Activated naive CD8-positive, alpha-beta T cell treated with anti-CD3 and anti-CD28 coated beads, Interleukin-2, amount 10 ng/mL, durations not matched to agents 7 days and 5 days (primary cell): ENCODE data around the gene SGPP2. TPM values are rescaled to one million over a fixed set of nuclear protein-coding genes. Genes with fewer than 3 reads are reported as not detected.

Experiments used
- ATAC-seq: fragments of 150-1000 bp; cut with Tn5 transposase; one replicate; pipeline ENCODE4 v1.10.0; 2021; ENCODE audit warnings: low read depth, moderate library complexity
- POLR2A ChIA-PET: fragments of 350-600 bp; sonication (Branson Sonifier 250); formaldehyde crosslinking; loops from one replicate; lab custom pipeline; 2021; ENCODE audit warnings: antibody characterized with exemption; lab: Charles Lee
- DNase-seq: peaks from one replicate; pipeline ENCODE4 v3.0.0; 2021
- H3K27ac Mint-ChIP-seq: one replicate; pipeline ENCODE4 v1.8.0; 2022; ENCODE audit warnings: mild to moderate bottlenecking, mixed read lengths
- H3K27me3 Mint-ChIP-seq: one replicate; pipeline ENCODE4 v1.8.0; 2022; ENCODE audit warnings: mild to moderate bottlenecking, moderate library complexity, mixed read lengths
- H3K36me3 Mint-ChIP-seq: one replicate; pipeline ENCODE4 v1.8.0; 2021; ENCODE audit warnings: mild to moderate bottlenecking, mixed read lengths
- H3K4me1 Mint-ChIP-seq: one replicate; pipeline ENCODE4 v1.8.0; 2021; ENCODE audit warnings: mixed read lengths
- H3K4me3 Mint-ChIP-seq: one replicate; pipeline ENCODE4 v1.8.0; 2022; ENCODE audit warnings: mild to moderate bottlenecking, moderate library complexity, mixed read lengths
- H3K9me3 Mint-ChIP-seq: one replicate; pipeline ENCODE4 v1.8.0; 2021; ENCODE audit warnings: mixed read lengths
- total RNA-seq, 2 experiments: library from RNA; stranded (reverse); gene quantifications; one replicate each; pipeline ENCODE4 v1.2.3, GENCODE V29; 2021

SGPP2 gene
- total RNA-seq, 2 experiments from 2014 or later, result 0.89 to 1.2 TPM

GRCh38 chr2:222499226-222499625 is 74.9 kb downstream of the SGPP2 start:
- no peaks in the 10 kb centered on the region for H3K9me3 Mint-ChIP-seq
- ATAC-seq (no peak), DNase-seq (no peak)
- H3K27me3 Mint-ChIP-seq, result peaks cover 3% of the 10 kb centered on the region
- H3K4me3 Mint-ChIP-seq, result no peak overlapping the region
- H3K27ac Mint-ChIP-seq, result no peak overlapping the region
- no peaks in the 10 kb centered on the region for H3K4me1 Mint-ChIP-seq
- POLR2A ChIA-PET, result no interaction called here
- no peaks in the 10 kb centered on the region for H3K36me3 Mint-ChIP-seq

- POLR2A ChIA-PET, result no interaction called here
- Mint-ChIP-seq H3K4me1 (peaks cover 7% of the 10 kb centered on the region), H3K9me3 (no peaks in the 10 kb centered on the region), H3K36me3 (peaks cover 2% of the 10 kb centered on the region), H3K27ac (no peak overlapping the region), H3K4me3 (no peak overlapping the region), H3K27me3 (peaks cover 10% of the 10 kb centered on the region)
- DNase-seq (no peak), ATAC-seq (no peak)
Measured at GRCh38 chr2:222504191-222504590, 79.8 kb downstream of the SGPP2 start.

GRCh38 chr2:222504719-222505118 is 80.4 kb downstream of the SGPP2 start:
- peak; percentile 33 for ATAC-seq
- Mint-ChIP-seq H3K4me1 (peaks cover 7% of the 10 kb centered on the region), H3K27ac (peak overlapping the region; percentile 34), H3K9me3 (no peaks in the 10 kb centered on the region), H3K4me3 (no peak overlapping the region), H3K27me3 (peaks cover 10% of the 10 kb centered on the region), H3K36me3 (peaks cover 2% of the 10 kb centered on the region)
- DNase-seq, result no peak
- POLR2A ChIA-PET, result no interaction called here

- H3K36me3 Mint-ChIP-seq, result peaks cover 2% of the 10 kb centered on the region
- POLR2A ChIA-PET, result no interaction called here
- H3K4me1 Mint-ChIP-seq, result peaks cover 7% of the 10 kb centered on the region
- H3K4me3 Mint-ChIP-seq, result no peak overlapping the region
- no peak for DNase-seq
- ATAC-seq, result no peak
- no peaks in the 10 kb centered on the region for H3K9me3 Mint-ChIP-seq
- no peak overlapping the region for H3K27ac Mint-ChIP-seq
- peaks cover 10% of the 10 kb centered on the region for H3K27me3 Mint-ChIP-seq
Measured at GRCh38 chr2:222506230-222506935, 82.0 kb downstream of the SGPP2 start.

- Mint-ChIP-seq H3K4me1 (no peaks in the 10 kb centered on the region), H3K27ac (no peak overlapping the region), H3K4me3 (no peak overlapping the region), H3K27me3 (peaks cover 3% of the 10 kb centered on the region), H3K36me3 (no peaks in the 10 kb centered on the region), H3K9me3 (no peaks in the 10 kb centered on the region)
- POLR2A ChIA-PET, result no interaction called here
- DNase-seq, result no peak
- ATAC-seq, result no peak
Measured at GRCh38 chr2:222514901-222515300, 90.6 kb downstream of the SGPP2 start.

- DNase-seq (no peak), ATAC-seq (no peak)
- Mint-ChIP-seq H3K27me3 (peaks cover 3% of the 10 kb centered on the region), H3K4me1 (no peaks in the 10 kb centered on the region), H3K27ac (no peak overlapping the region), H3K4me3 (no peak overlapping the region), H3K9me3 (no peaks in the 10 kb centered on the region), H3K36me3 (no peaks in the 10 kb centered on the region)
- POLR2A ChIA-PET, result no interaction called here
Measured at GRCh38 chr2:222518570-222519381, 94.4 kb downstream of the SGPP2 start.

- Mint-ChIP-seq H3K9me3 (no peaks in the 10 kb centered on the region), H3K4me1 (no peaks in the 10 kb centered on the region), H3K27ac (no peak overlapping the region), H3K27me3 (peaks cover 3% of the 10 kb centered on the region), H3K4me3 (no peak overlapping the region), H3K36me3 (no peaks in the 10 kb centered on the region)
- no peak for DNase-seq
- POLR2A ChIA-PET, result no interaction called here
- ATAC-seq, result no peak
Measured at GRCh38 chr2:222521099-222521498, 96.8 kb downstream of the SGPP2 start.

GRCh38 chr2:222522082-222522481 is 97.7 kb downstream of the SGPP2 start:
- Mint-ChIP-seq H3K27me3 (peaks cover 3% of the 10 kb centered on the region), H3K36me3 (peaks cover 2% of the 10 kb centered on the region), H3K9me3 (peaks cover 3% of the 10 kb centered on the region), H3K4me3 (no peak overlapping the region), H3K4me1 (no peaks in the 10 kb centered on the region), H3K27ac (no peak overlapping the region)
- POLR2A ChIA-PET, result no interaction called here
- DNase-seq (no peak), ATAC-seq (no peak)

GRCh38 chr2:222523783-222524544 is 99.6 kb downstream of the SGPP2 start:
- ATAC-seq, result no peak
- H3K4me1 Mint-ChIP-seq, result no peaks in the 10 kb centered on the region
- peaks cover 2% of the 10 kb centered on the region for H3K36me3 Mint-ChIP-seq

GRCh38 chr2:222525811-222526210 is 101.5 kb downstream of the SGPP2 start:
- DNase-seq, result no peak
- POLR2A ChIA-PET, result no interaction called here
- Mint-ChIP-seq H3K9me3 (peaks cover 3% of the 10 kb centered on the region), H3K4me3 (no peak overlapping the region), H3K27ac (no peak overlapping the region), H3K36me3 (peaks cover 2% of the 10 kb centered on the region), H3K4me1 (no peaks in the 10 kb centered on the region), H3K27me3 (no peaks in the 10 kb centered on the region)
- no peak for ATAC-seq

More at GRCh38 chr2:222523783-222524544, 99.6 kb downstream of the SGPP2 start:
- Mint-ChIP-seq H3K9me3 (peaks cover 3% of the 10 kb centered on the region), H3K4me3 (no peak overlapping the region), H3K27me3 (no peaks in the 10 kb centered on the region), H3K27ac (no peak overlapping the region)
- POLR2A ChIA-PET, result no interaction called here
- no peak for DNase-seq

- Mint-ChIP-seq H3K4me3 (no peak overlapping the region), H3K27ac (no peak overlapping the region), H3K9me3 (peaks cover 3% of the 10 kb centered on the region), H3K27me3 (no peaks in the 10 kb centered on the region), H3K36me3 (peaks cover 2% of the 10 kb centered on the region), H3K4me1 (no peaks in the 10 kb centered on the region)
- DNase-seq (no peak), ATAC-seq (no peak)
- POLR2A ChIA-PET, result no interaction called here
Measured at GRCh38 chr2:222526480-222527277, 102.3 kb downstream of the SGPP2 start.

GRCh38 chr2:222532315-222532714 is 108.0 kb downstream of the SGPP2 start:
- Mint-ChIP-seq H3K4me3 (no peak overlapping the region), H3K9me3 (no peaks in the 10 kb centered on the region), H3K4me1 (no peaks in the 10 kb centered on the region), H3K27ac (no peak overlapping the region), H3K36me3 (no peaks in the 10 kb centered on the region), H3K27me3 (peaks cover 4% of the 10 kb centered on the region)
- DNase-seq (no peak), ATAC-seq (no peak)
- POLR2A ChIA-PET, result no interaction called here

GRCh38 chr2:222535477-222535876 is 111.1 kb downstream of the SGPP2 start:
- DNase-seq (no peak), ATAC-seq (no peak)
- H3K27me3 Mint-ChIP-seq, result peaks cover 12% of the 10 kb centered on the region
- no peak overlapping the region for H3K27ac Mint-ChIP-seq
- H3K4me1 Mint-ChIP-seq, result no peaks in the 10 kb centered on the region
- no peaks in the 10 kb centered on the region for H3K36me3 Mint-ChIP-seq
- no peak overlapping the region for H3K4me3 Mint-ChIP-seq
- H3K9me3 Mint-ChIP-seq, result no peaks in the 10 kb centered on the region
- POLR2A ChIA-PET, result no interaction called here
